GM10248 (cell line): ENCODE measurements around the gene PIK3CB.
"Not testable (repeated sequence)": the region's sequence is repeated elsewhere in the genome, so short reads cannot be mapped to it uniquely, and the experiment has no call there.

Experiments used
- CTCF ChIA-PET: fragments of 300-600 bp; sonication (Branson Sonifier 250); formaldehyde crosslinking; extraction: SDS; loops from one replicate; lab custom pipeline; 2021; ENCODE audit warnings: antibody characterized with exemption; lab: Yijun Ruan, JAX
- POLR2A ChIA-PET: fragments of 350-650 bp; sonication (Branson Sonifier 250); formaldehyde crosslinking; extraction: SDS; loops from one replicate; lab custom pipeline; 2020; ENCODE audit warnings: antibody characterized with exemption; lab: Yijun Ruan, JAX
- DNase-seq: peaks from one replicate; pipeline ENCODE4 v3.0.0; 2012; ENCODE audit errors: extremely low spot score
- TF ChIP-seq, protein P1 (sequence below): IDR thresholded peaks from 2 replicates; pipeline ENCODE4 v1.5.1; 2012; ENCODE audit warnings: mild to moderate bottlenecking, low read depth; ENCODE audit errors: extremely low read depth, missing control alignments, control extremely low read depth

The PIK3CB gene

GRCh38 chr3:138850151-138850550 is 15.4 kb upstream of the PIK3CB start:
- DNase-seq = no peak
- POLR2A ChIA-PET = no interaction called here
- TF ChIP-seq, protein P1, sequence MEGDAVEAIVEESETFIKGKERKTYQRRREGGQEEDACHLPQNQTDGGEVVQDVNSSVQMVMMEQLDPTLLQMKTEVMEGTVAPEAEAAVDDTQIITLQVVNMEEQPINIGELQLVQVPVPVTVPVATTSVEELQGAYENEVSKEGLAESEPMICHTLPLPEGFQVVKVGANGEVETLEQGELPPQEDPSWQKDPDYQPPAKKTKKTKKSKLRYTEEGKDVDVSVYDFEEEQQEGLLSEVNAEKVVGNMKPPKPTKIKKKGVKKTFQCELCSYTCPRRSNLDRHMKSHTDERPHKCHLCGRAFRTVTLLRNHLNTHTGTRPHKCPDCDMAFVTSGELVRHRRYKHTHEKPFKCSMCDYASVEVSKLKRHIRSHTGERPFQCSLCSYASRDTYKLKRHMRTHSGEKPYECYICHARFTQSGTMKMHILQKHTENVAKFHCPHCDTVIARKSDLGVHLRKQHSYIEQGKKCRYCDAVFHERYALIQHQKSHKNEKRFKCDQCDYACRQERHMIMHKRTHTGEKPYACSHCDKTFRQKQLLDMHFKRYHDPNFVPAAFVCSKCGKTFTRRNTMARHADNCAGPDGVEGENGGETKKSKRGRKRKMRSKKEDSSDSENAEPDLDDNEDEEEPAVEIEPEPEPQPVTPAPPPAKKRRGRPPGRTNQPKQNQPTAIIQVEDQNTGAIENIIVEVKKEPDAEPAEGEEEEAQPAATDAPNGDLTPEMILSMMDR = no peak
- CTCF ChIA-PET = interaction anchor here (0.6 to 2.1 kb wide), 2 partner anchors 66 to 193 kb away, joined by 3 to 7 read pairs; no protein-coding TSS in a partner anchor

DNA sequence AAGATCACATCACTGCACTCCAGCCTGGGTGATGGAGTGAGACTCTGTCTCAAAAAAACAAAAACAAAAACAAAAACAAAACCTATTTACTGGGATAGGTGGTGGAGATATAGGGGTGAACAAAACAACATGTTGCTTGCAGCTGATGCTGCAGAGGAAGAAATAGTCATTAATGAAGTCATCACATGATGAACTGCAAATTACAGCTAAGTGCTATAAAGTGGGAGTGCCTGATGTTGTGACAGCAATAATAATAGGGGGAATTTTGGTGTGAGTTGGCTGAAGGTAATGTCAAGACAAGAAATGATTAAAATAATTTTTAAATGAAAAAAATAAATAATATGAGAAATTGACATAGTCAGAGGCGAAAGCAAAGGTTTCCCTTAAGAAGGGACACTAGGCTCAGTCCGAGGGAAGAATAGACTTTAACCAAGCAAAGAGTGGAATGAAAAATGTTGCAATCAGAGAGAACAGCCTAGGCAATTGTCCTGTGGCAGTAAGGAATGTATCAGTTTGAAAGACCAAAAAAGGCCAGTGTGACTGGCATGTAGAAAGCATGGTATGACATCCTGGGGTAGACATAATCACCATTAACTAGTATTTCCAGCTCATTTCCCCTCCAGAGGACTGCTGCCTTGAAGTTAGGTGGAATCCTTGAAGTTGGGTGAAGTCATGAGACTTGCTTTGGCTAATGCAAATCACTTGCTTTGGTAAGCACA is 14.7 kb upstream of the PIK3CB start:
- DNase-seq = no peak
- TF ChIP-seq, protein P1 = no peak
- ChIA-PET CTCF (interaction anchor here (2.1 kb wide), 1 partner anchor 67 kb away, joined by 7 read pairs; no protein-coding TSS in a partner anchor), POLR2A (no interaction called here)

- no peak for DNase-seq
- TF ChIP-seq, protein P1 = no peak
- CTCF ChIA-PET = interaction anchor here (2.1 kb wide), 1 partner anchor 67 kb away, joined by 7 read pairs; no protein-coding TSS in a partner anchor
- POLR2A ChIA-PET = no interaction called here
Observed at GRCh38 chr3:138848696-138849095, 14.0 kb upstream of the PIK3CB start.

- DNase-seq, POLR2A ChIA-PET: not testable (repeated sequence)
- CTCF ChIA-PET = interaction anchor here (0.7 kb wide), 1 partner anchor 10 kb away, joined by 3 read pairs; no protein-coding TSS in a partner anchor
Observed at GRCh38 chr3:138846824-138847223, 12.1 kb upstream of the PIK3CB start.

GRCh38 chr3:138846262-138846791 is 11.6 kb upstream of the PIK3CB start:
- ChIA-PET CTCF (interaction anchor here (0.7 kb wide), 1 partner anchor 11 kb away, joined by 3 read pairs; no protein-coding TSS in a partner anchor), POLR2A (no interaction called here)
- TF ChIP-seq, protein P1 = no peak
- DNase-seq = no peak

DNA sequence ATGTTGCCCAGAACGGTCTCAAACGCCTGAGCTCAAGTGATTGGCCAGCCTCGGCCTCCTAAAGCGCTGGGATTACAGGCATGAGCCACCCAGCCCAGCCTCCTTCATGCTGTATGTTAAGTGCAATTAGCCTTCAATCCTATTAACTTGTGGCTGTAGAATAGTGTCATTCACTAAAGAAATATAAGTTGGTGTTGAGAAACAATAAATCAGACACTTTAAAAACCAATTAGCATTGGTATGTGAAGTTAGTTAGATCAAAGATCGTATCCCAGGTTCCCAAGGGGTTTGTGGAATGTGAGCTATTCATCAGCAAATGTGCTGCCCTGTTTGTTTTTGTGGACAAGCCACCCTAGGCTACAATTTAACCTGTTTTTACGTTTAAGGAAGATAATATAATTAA is 11.0 kb upstream of the PIK3CB start:
- CTCF ChIA-PET = no interaction called here
- POLR2A ChIA-PET = no interaction called here
- DNase-seq = no peak
- TF ChIP-seq, protein P1 = no peak

DNA sequence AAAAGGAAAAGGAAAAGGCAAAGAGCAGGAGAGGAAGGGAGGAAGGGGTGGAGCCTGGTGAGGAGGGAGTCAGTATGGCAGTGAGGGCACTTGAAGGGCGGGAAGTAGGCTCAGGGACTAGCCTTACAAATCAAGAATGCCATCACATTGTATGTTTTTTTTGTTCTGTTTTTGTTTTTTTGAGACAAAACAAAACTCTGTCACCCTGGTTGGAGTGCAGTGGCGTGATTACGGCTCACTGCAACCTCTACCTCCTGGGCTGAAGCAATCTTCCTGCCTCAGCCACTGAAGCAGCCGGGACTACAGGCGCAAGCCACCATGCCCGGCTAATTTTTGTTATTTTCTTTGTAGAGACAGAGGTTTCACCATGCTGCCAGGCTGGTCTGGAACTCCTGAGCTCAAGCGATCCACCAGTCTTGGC is 10.5 kb upstream of the PIK3CB start:
- TF ChIP-seq, protein P1 = no peak
- ChIA-PET POLR2A (no interaction called here), CTCF (no interaction called here)
- no peak for DNase-seq
